GM18511 (cell line): ENCODE measurements around the gene P4HB.

Experiments used
- ATAC-seq: cut with Tn5 transposase; IDR thresholded peaks from one replicate; pipeline ENCODE4 v1.9.1; 2021; ENCODE audit warnings: mild to moderate bottlenecking, moderate library complexity; ENCODE audit not compliant: unreplicated experiment

P4HB gene

GRCh38 chr17:81813371-81813684 is 47.0 kb downstream of the P4HB start:
- no peak for ATAC-seq

GRCh38 chr17:81812571-81813370 is 47.6 kb downstream of the P4HB start:
- no peak for ATAC-seq

- no peak for ATAC-seq
Observed at GRCh38 chr17:81811705-81812570, 48.4 kb downstream of the P4HB start.

- no peak for ATAC-seq
Observed at GRCh38 chr17:81810892-81811704, 49.2 kb downstream of the P4HB start.

GRCh38 chr17:81810476-81810875 is 49.9 kb downstream of the P4HB start:
- no peak for ATAC-seq

GRCh38 chr17:81809556-81809998 is 50.8 kb downstream of the P4HB start:
- no peak for ATAC-seq

GRCh38 chr17:81808778-81809555 is 51.4 kb downstream of the P4HB start:
- ATAC-seq, result no peak

- ATAC-seq, result no peak
Observed at GRCh38 chr17:81807839-81808238, 52.5 kb downstream of the P4HB start.

GRCh38 chr17:81807210-81807719 is 53.1 kb downstream of the P4HB start:
- no peak for ATAC-seq

GRCh38 chr17:81806461-81807209 is 53.7 kb downstream of the P4HB start:
- no peak for ATAC-seq

- no peak for ATAC-seq
Observed at GRCh38 chr17:81805707-81806460, 54.5 kb downstream of the P4HB start.

GRCh38 chr17:81804559-81805399 is 55.6 kb downstream of the P4HB start:
- ATAC-seq, result no peak

GRCh38 chr17:81803728-81804558 is 56.4 kb downstream of the P4HB start, which contains the start of gene GCGR:
TSS of gene GCGR (plus strand) at chr17:81804150. CDS start at chr17:81809019, 4,869 bp downstream.
- ATAC-seq, result no peak

GRCh38 chr17:81802856-81803643 is 57.3 kb downstream of the P4HB start:
- no peak for ATAC-seq

- ATAC-seq, result no peak
Observed at GRCh38 chr17:81802048-81802758, 58.1 kb downstream of the P4HB start.

- ATAC-seq, result no peak
Observed at GRCh38 chr17:81801327-81801726, 59.0 kb downstream of the P4HB start.
